HCT116 (cell line): ENCODE results near the gene SHC4. TPM values are rescaled to one million over a fixed set of nuclear protein-coding genes. Genes with fewer than 3 reads are reported as not detected.
A peak's percentile ranks its signal among the peaks of the same experiment; 100 is the strongest.

ENCODE experiments used
- ATAC-seq: fragments of 200-7000 bp; cut with Tn5 transposase; 2 replicates; pipeline ENCODE4 v1.9.1; 2020; ENCODE audit warnings: mild to moderate bottlenecking, moderate library complexity
- BruUV-seq: library from RNA; stranded (reverse); fragments of 400-500 nt; replicated peaks from 2 replicates; lab custom pipeline; 2021; lab: Mats Ljungman, UMichigan
- CTCF ChIA-PET: fragments of 300-600 bp; sonication (Branson Sonifier 250); formaldehyde crosslinking; loops from one replicate; lab custom pipeline; 2021; ENCODE audit warnings: antibody characterized with exemption; lab: Charles Lee
- POLR2A ChIA-PET: fragments of 300-600, 350-600 bp; sonication (Branson Sonifier 250); formaldehyde crosslinking; loops from one replicate; lab custom pipeline; 2021; ENCODE audit warnings: antibody characterized with exemption; lab: Charles Lee
- RAD21 ChIA-PET, 2 experiments: fragments of 300-600 bp; sonication (Branson Sonifier 250); formaldehyde crosslinking; loops; one replicate each; lab custom pipeline; 2023; ENCODE audit warnings: low total read pairs in 2 of 2; ENCODE audit not compliant: uncharacterized antibody in 2 of 2, unreplicated experiment in 2 of 2, low non-redundant PET in 1 of 2; lab: Charles Lee
- DNase-seq: peaks from one replicate; pipeline ENCODE4 v3.0.0-alpha.2; 2010; ENCODE audit warnings: low read depth, low spot score
- H2AFZ ChIP-seq: fragments of 200-600 bp; shearing (Covaris generic), sonication (generic); 2 replicates; pipeline ENCODE4 v1.6.1; 2017; ENCODE audit warnings: low read depth, mixed run types, mixed read lengths, antibody characterized with exemption, low read length; ENCODE audit not compliant: poor library complexity, severe bottlenecking
- H3K27ac ChIP-seq: 2 replicates; pipeline ENCODE4 v1.5.1; 2012; ENCODE audit warnings: low read depth, low read length
- H3K27me3 ChIP-seq: fragments of 200-600 bp; sonication (generic); 2 replicates; pipeline ENCODE4 v1.6.1; 2016; ENCODE audit warnings: mixed run types, low read length, mixed read lengths; ENCODE audit not compliant: insufficient read depth
- H3K36me3 ChIP-seq, 2 experiments: fragments of 200-500 bp in 1 of 2; fragments of 200-600 bp in 1 of 2; sonication (Bioruptor generic) in 1 of 2; sonication (generic) in 1 of 2; 2 replicates each; pipeline versions ENCODE4 v1.5.1 to v1.6.1; 2014 to 2016; ENCODE audit warnings: low read length in 2 of 2, inconsistent platforms in 1 of 2, mixed read lengths in 1 of 2, mixed run types in 1 of 2; ENCODE audit not compliant: insufficient read depth in 2 of 2, control insufficient read depth in 1 of 2
- H3K4me1 ChIP-seq, 2 experiments: fragments of 200-600 bp in 1 of 2; sonication (generic) in 1 of 2; 2 replicates each; pipeline versions ENCODE4 v1.5.1 to v1.6.1; 2012 to 2017; ENCODE audit warnings: low read length in 2 of 2, inconsistent platforms in 1 of 2, mild to moderate bottlenecking in 1 of 2, mixed read lengths in 1 of 2, mixed run types in 1 of 2, moderate library complexity in 1 of 2; ENCODE audit not compliant: insufficient read depth in 2 of 2, control insufficient read depth in 1 of 2
- H3K4me2 ChIP-seq: fragments of 200-600 bp; sonication (generic); 2 replicates; pipeline ENCODE4 v1.6.1; 2017; ENCODE audit warnings: mixed run types, low read length, mixed read lengths
- H3K4me3 ChIP-seq, 2 experiments: fragments of 200-600 bp in 1 of 2; sonication (generic) in 1 of 2; replicated peaks in 1 of 2; 2 replicates each; pipeline ENCODE4 v1.5.1; 2011 to 2016; ENCODE audit warnings: low read length in 2 of 2, control low read depth in 1 of 2, low read depth in 1 of 2, mild to moderate bottlenecking in 1 of 2, mixed read lengths in 1 of 2, mixed run types in 1 of 2
- H3K79me2 ChIP-seq: fragments of 200-600 bp; sonication (generic); 2 replicates; pipeline ENCODE4 v1.6.1; 2017; ENCODE audit warnings: mild to moderate bottlenecking, mixed run types, low read length, moderate library complexity, mixed read lengths; ENCODE audit not compliant: insufficient read depth
- H3K9ac ChIP-seq: fragments of 200-600 bp; sonication (generic); 2 replicates; pipeline ENCODE4 v1.6.1; 2016; ENCODE audit warnings: low read length, mixed read lengths
- H3K9me2 ChIP-seq: fragments of 200-600 bp; sonication (generic), shearing (Covaris generic); 2 replicates; pipeline ENCODE4 v1.6.1; 2017; ENCODE audit warnings: mixed run types, mild to moderate bottlenecking, moderate library complexity; ENCODE audit not compliant: insufficient read depth
- H3K9me3 ChIP-seq, 2 experiments: fragments of 200-500 bp in 1 of 2; fragments of 200-600 bp in 1 of 2; sonication (Bioruptor generic) in 1 of 2; sonication (generic) in 1 of 2; 2 replicates each; pipeline ENCODE4 v1.6.1; 2014 to 2017; ENCODE audit warnings: low read length in 2 of 2, mixed read lengths in 2 of 2, inconsistent platforms in 1 of 2, low read depth in 1 of 2, mild to moderate bottlenecking in 1 of 2, mixed run types in 1 of 2, moderate library complexity in 1 of 2; ENCODE audit not compliant: control insufficient read depth in 1 of 2, insufficient read depth in 1 of 2
- H4K20me1 ChIP-seq: fragments of 200-600 bp; sonication (generic), shearing (Covaris generic); 2 replicates; pipeline ENCODE4 v1.6.1; 2017; ENCODE audit warnings: mixed run types, mild to moderate bottlenecking, moderate library complexity; ENCODE audit not compliant: insufficient read depth
- CEBPB ChIP-seq: IDR thresholded peaks from 2 replicates; pipeline ENCODE4 v1.6.1; 2012; ENCODE audit warnings: low read depth
- CTCF ChIP-seq, 3 experiments: fragments of 200-600 bp in 1 of 3; sonication (generic) in 1 of 3; IDR thresholded peaks in 2 of 3; conservative IDR thresholded peaks in 1 of 3; 2 replicates each; pipeline ENCODE4 v1.5.1; 2012 to 2017; ENCODE audit warnings: low read depth in 2 of 3, low read length in 2 of 3, antibody characterized with exemption in 1 of 3, borderline replicate concordance in 1 of 3, control low read depth in 1 of 3, mild to moderate bottlenecking in 1 of 3, mixed read lengths in 1 of 3, mixed run types in 1 of 3, moderate library complexity in 1 of 3; ENCODE audit not compliant: insufficient read depth in 1 of 3
- EGR1 ChIP-seq: IDR thresholded peaks from 2 replicates; pipeline ENCODE4 v1.6.1; 2012; ENCODE audit warnings: low read depth
- POLR2AphosphoS5 ChIP-seq: IDR thresholded peaks from 2 replicates; pipeline ENCODE4 v1.6.1; 2011; ENCODE audit warnings: mild to moderate bottlenecking, low read depth, low read length, moderate library complexity
- RAD21 ChIP-seq: IDR thresholded peaks from 2 replicates; pipeline ENCODE4 v1.6.1; 2012; ENCODE audit warnings: low read depth, mild to moderate bottlenecking
- SP1 ChIP-seq: IDR thresholded peaks from 2 replicates; pipeline ENCODE4 v1.6.1; 2012; ENCODE audit warnings: low read depth
- SRF ChIP-seq: IDR thresholded peaks from 2 replicates; pipeline ENCODE4 v1.6.1; 2012; ENCODE audit warnings: low read depth
- ZFX ChIP-seq: fragments of 450-650 bp; IDR thresholded peaks from 2 replicates; pipeline ENCODE4 v1.6.1; 2017
- intact Hi-C: fragments of 100-400 bp; cut with micrococcal nuclease; formaldehyde crosslinking; loops from 2 replicates; pipeline ENCODE4 v1.10.0; 2022
- total RNA-seq: library from RNA; stranded (reverse); gene quantifications from one replicate; pipeline ENCODE4 v1.2.1, GENCODE V29; 2021; ENCODE audit not compliant: unreplicated experiment

SHC4 gene
- total RNA-seq, 1 experiment from 2014 or later, result 0.44 TPM

- DNase-seq (peak; percentile 23), ATAC-seq (peak; percentile 41; the same call in 1 of the 2 replicates)
- Histone ChIP-seq H3K4me1 (peaks cover 4 to 18% of the 10 kb centered on the region in 2 experiments; a peak in 3 of 4 replicates), H3K4me3 (no peak overlapping the region), H3K9ac (no peak overlapping the region), H4K20me1 (no peaks in the 10 kb centered on the region), H3K36me3 (no peaks in the 10 kb centered on the region), H3K27me3 (no peaks in the 10 kb centered on the region), H3K79me2 (no peaks in the 10 kb centered on the region), H3K9me3 (no peaks in the 10 kb centered on the region)
- ChIA-PET RAD21 (interaction anchor here (0.6 to 1.5 kb wide), 2 partner anchors 88 to 179 kb away, joined by 4 to 5 read pairs; partner anchors contain the start of gene EID1 (in 1 of the 2)), POLR2A (interaction anchor here (2.2 kb wide), 1 partner anchor 9 kb away, joined by 8 read pairs; no protein-coding TSS in a partner anchor)
- no TSS peak for BruUV-seq
- intact Hi-C loops, result loop anchor here (1.0 to 10.0 kb wide), 2 partner anchors 104 to 611 kb away; no protein-coding TSS in a partner anchor
- TF ChIP-seq CTCF (IDR thresholded peaks at IDR 0.05 in 2 of 3, conservative IDR thresholded peaks at IDR 0.05 in 1 of 3; ENCODE audit: borderline replicate concordance in 1 of 3, insufficient read depth in 1 of 3, low read depth in 2 of 3, low read length in 2 of 3) (peak; percentile 8 to 40 (median 35); a peak in 3 of 6 replicates), SRF (no peak), CEBPB (peak; percentile 37; the same call in 1 of the 2 replicates), SP1 (no peak), EGR1 (no peak), ZFX (no peak), RAD21 (peak; percentile 64), POLR2AphosphoS5 (no peak)
- TF ChIP-seq, all 23 proteins: peak for 3
- H3K4me2 ChIP-seq, result no peak overlapping the region
- CTCF ChIA-PET, result interaction anchor here (0.7 to 5.2 kb wide), 8 partner anchors 9 to 608 kb away, joined by 3 to 68 read pairs (median 5); partner anchors contain the start of genes CEP152 and EID1
- no peaks in the 10 kb centered on the region for H3K9me2 ChIP-seq
- no peak overlapping the region for H3K27ac ChIP-seq
- H2AFZ ChIP-seq, result no peak overlapping the region
Observed at GRCh38 chr15:48965972-48966371, 2.3 kb upstream of the SHC4 start.
